ENCODE results near the gene STRAP.
"Not testable (repeated sequence)": the region's sequence is repeated elsewhere in the genome, so short reads cannot be mapped to it uniquely, and the experiment has no call there.

The STRAP gene

GRCh38 chr12:15899282-15899870 lies 17.2 kb downstream of the STRAP start:
- no peaks in the 10 kb centered on the region for H3K4me1 ChIP-seq (ENCODE audit: control insufficient read depth, low read depth, low read length)
- H3K9me3 ChIP-seq (ENCODE audit: control insufficient read depth, low read depth, low read length), result no peaks in the 10 kb centered on the region
- H3K27me3 ChIP-seq (ENCODE audit: control insufficient read depth, insufficient read depth, low read length), result no peaks in the 10 kb centered on the region
- no peak overlapping the region for H3K27ac ChIP-seq (ENCODE audit: low read length)
- no peak overlapping the region for H3K4me3 ChIP-seq (ENCODE audit: low read length)
- H3K36me3 ChIP-seq (ENCODE audit: control insufficient read depth, low read depth, low read length), result peaks cover 91% of the 10 kb centered on the region
- H3K9ac ChIP-seq (ENCODE audit: low read length), result no peak overlapping the region

- no peaks in the 10 kb centered on the region for H3K27me3 ChIP-seq (ENCODE audit: control insufficient read depth, insufficient read depth, low read length)
- no peaks in the 10 kb centered on the region for H3K4me1 ChIP-seq (ENCODE audit: control insufficient read depth, low read depth, low read length)
- H3K4me3 ChIP-seq (ENCODE audit: low read length), result no peak overlapping the region
- peaks cover 49% of the 10 kb centered on the region for H3K36me3 ChIP-seq (ENCODE audit: control insufficient read depth, low read depth, low read length)
- H3K9ac ChIP-seq (ENCODE audit: low read length), result no peak overlapping the region
- H3K27ac ChIP-seq (ENCODE audit: low read length), result no peak overlapping the region
- H3K9me3 ChIP-seq (ENCODE audit: control insufficient read depth, low read depth, low read length), result no peaks in the 10 kb centered on the region
Observed at GRCh38 chr12:15904378-15904920, 22.3 kb downstream of the STRAP start.

- Histone ChIP-seq H3K27me3 (ENCODE audit: control insufficient read depth, insufficient read depth, low read length) (peaks cover 10% of the 10 kb centered on the region), H3K36me3 (ENCODE audit: control insufficient read depth, low read depth, low read length) (no peaks in the 10 kb centered on the region), H3K9ac (ENCODE audit: low read length) (peak overlapping the region; percentile 97), H3K4me3 (ENCODE audit: low read length) (peak overlapping the region; percentile 96), H3K4me1 (ENCODE audit: control insufficient read depth, low read depth, low read length) (peaks cover 15% of the 10 kb centered on the region), H3K27ac (ENCODE audit: low read length) (no peak overlapping the region), H3K9me3 (ENCODE audit: control insufficient read depth, low read depth, low read length) (no peaks in the 10 kb centered on the region)
Observed at GRCh38 chr12:15910468-15910863, 28.3 kb downstream of the STRAP start.

DNA sequence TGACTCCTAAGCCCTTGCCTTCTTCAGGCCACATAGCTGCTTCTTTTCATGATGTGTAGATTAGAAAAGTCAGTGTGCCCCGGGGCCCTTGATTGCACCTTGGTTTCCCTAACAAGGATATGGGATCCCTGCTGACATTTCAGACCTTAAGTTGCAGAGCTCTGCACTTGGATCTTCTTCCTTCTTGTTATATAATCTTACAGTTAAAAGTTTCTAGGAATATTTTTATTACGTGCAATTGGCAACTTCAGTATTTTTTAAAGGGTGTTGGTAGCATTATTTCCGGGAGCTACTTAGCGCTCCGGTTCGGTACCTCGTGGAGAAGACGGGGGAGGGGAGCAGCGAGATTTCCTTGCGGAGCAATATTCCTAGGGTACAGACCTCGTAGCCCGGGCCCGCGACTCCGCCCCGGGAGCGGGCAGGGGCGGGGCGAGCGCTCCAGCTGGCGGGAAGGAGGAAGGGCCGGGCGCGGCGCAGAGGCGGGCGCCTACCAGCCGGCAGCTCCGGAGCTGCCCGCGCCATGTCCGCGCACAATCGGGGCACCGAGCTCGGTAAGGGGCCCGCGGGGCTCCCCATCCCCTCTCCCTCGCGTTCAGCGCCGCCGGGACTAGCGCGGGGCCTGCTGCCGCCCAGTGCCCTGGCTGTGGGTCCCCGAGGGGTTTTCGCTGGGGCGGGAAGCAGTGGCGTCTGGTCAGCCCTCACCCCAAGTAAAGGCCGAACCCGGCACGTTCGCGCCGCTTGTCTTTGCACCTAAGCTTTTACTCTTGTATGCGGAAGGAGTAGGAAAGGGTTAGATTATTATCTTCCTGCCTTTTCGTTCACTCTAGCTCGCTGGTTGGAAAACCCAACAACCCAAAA lies 28.9 kb downstream of the STRAP start, which contains the start of gene DERA:
TSS of gene DERA (plus strand) at position 469 of the 858 bp plus-strand sequence. CDS start at position 521, 52 bp downstream.
- peak within 1 kb of the TSS; percentile 76 for H3K27ac ChIP-seq (ENCODE audit: low read length)
- peak within 1 kb of the TSS; percentile 96 for H3K4me3 ChIP-seq (ENCODE audit: low read length)
- H3K9ac ChIP-seq (ENCODE audit: low read length), result peak within 1 kb of the TSS; percentile 97
- H3K27me3 ChIP-seq (ENCODE audit: control insufficient read depth, insufficient read depth, low read length), result peaks cover 10% of the 10 kb centered on the region
- no peaks in the 10 kb centered on the region for H3K36me3 ChIP-seq (ENCODE audit: control insufficient read depth, low read depth, low read length)
- peaks cover 15% of the 10 kb centered on the region for H3K4me1 ChIP-seq (ENCODE audit: control insufficient read depth, low read depth, low read length)
- H3K9me3 ChIP-seq (ENCODE audit: control insufficient read depth, low read depth, low read length), result no peaks in the 10 kb centered on the region

- not testable (repeated sequence) for H3K9me3 ChIP-seq (ENCODE audit: control insufficient read depth, low read depth, low read length); H3K36me3 ChIP-seq (ENCODE audit: control insufficient read depth, low read depth, low read length)
- Histone ChIP-seq H3K9ac (ENCODE audit: low read length) (peak overlapping the region; percentile 97), H3K4me3 (ENCODE audit: low read length) (peak overlapping the region; percentile 96), H3K27me3 (ENCODE audit: control insufficient read depth, insufficient read depth, low read length) (peaks cover 10% of the 10 kb centered on the region), H3K27ac (ENCODE audit: low read length) (peak overlapping the region; percentile 76), H3K4me1 (ENCODE audit: control insufficient read depth, low read depth, low read length) (peaks cover 15% of the 10 kb centered on the region)
Observed at GRCh38 chr12:15911931-15912330, 29.7 kb downstream of the STRAP start.

DNA sequence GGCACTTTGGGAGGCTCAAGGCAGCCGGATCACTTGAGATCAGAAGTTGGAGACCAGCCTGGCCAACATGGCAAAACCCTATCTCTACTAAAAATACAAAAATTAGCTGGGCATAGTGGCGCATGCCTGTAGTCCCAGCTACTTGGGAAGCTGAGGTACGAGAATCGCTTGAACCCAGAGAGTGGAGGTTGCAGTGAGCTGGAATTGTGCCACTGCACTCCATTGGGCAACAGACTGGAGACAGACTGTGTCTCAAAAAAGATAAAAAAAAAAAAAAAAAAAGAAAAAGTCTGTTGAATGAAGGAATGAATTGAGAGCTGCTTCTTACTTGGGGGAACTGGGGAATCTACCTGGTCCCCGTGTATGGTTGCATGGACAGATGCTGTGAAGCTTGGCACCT lies 31.9 kb downstream of the STRAP start:
- H3K4me3 ChIP-seq (ENCODE audit: low read length); H3K36me3 ChIP-seq (ENCODE audit: control insufficient read depth, low read depth, low read length); H3K9ac ChIP-seq (ENCODE audit: low read length); H3K27ac ChIP-seq (ENCODE audit: low read length); H3K9me3 ChIP-seq (ENCODE audit: control insufficient read depth, low read depth, low read length): not testable (repeated sequence)
- H3K4me1 ChIP-seq (ENCODE audit: control insufficient read depth, low read depth, low read length), result peaks cover 15% of the 10 kb centered on the region
- peaks cover 10% of the 10 kb centered on the region for H3K27me3 ChIP-seq (ENCODE audit: control insufficient read depth, insufficient read depth, low read length)

- H3K4me3 ChIP-seq (ENCODE audit: low read length), result no peak overlapping the region
- H3K27ac ChIP-seq (ENCODE audit: low read length), result no peak overlapping the region
- H3K9me3 ChIP-seq (ENCODE audit: control insufficient read depth, low read depth, low read length), result no peaks in the 10 kb centered on the region
- H3K27me3 ChIP-seq (ENCODE audit: control insufficient read depth, insufficient read depth, low read length), result no peaks in the 10 kb centered on the region
- H3K9ac ChIP-seq (ENCODE audit: low read length), result no peak overlapping the region
- H3K4me1 ChIP-seq (ENCODE audit: control insufficient read depth, low read depth, low read length), result no peaks in the 10 kb centered on the region
- H3K36me3 ChIP-seq (ENCODE audit: control insufficient read depth, low read depth, low read length), result no peaks in the 10 kb centered on the region
Observed at GRCh38 chr12:15918066-15918465, 35.9 kb downstream of the STRAP start.

DNA sequence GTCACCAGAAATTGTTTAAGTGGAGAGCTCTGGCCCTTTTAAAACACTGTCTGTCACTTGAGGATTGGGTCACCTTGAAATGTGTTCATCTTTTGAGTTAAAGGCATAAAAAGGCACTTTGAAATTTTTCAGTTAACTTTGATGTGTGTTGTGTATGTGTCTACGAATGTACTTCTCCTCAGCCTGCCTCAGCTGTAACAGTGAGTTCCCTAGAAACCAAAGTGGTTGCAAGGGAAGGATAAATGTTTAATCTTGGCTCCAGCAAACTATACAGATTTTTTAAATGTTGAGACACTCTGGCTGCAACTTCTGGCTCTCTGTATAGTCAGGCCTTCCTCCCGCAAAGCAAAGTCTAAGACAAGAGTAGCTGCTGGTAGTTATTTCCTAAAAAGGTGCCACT lies 37.2 kb downstream of the STRAP start:
- H3K27me3 ChIP-seq (ENCODE audit: control insufficient read depth, insufficient read depth, low read length), result no peaks in the 10 kb centered on the region
- H3K9ac ChIP-seq (ENCODE audit: low read length), result no peak overlapping the region
- H3K4me3 ChIP-seq (ENCODE audit: low read length), result no peak overlapping the region
- no peaks in the 10 kb centered on the region for H3K9me3 ChIP-seq (ENCODE audit: control insufficient read depth, low read depth, low read length)
- H3K4me1 ChIP-seq (ENCODE audit: control insufficient read depth, low read depth, low read length), result no peaks in the 10 kb centered on the region
- no peak overlapping the region for H3K27ac ChIP-seq (ENCODE audit: low read length)
- no peaks in the 10 kb centered on the region for H3K36me3 ChIP-seq (ENCODE audit: control insufficient read depth, low read depth, low read length)

GRCh38 chr12:15924956-15925355 lies 42.8 kb downstream of the STRAP start:
- H3K36me3 ChIP-seq (ENCODE audit: control insufficient read depth, low read depth, low read length), result no peaks in the 10 kb centered on the region
- no peaks in the 10 kb centered on the region for H3K9me3 ChIP-seq (ENCODE audit: control insufficient read depth, low read depth, low read length)
- H3K9ac ChIP-seq (ENCODE audit: low read length), result no peak overlapping the region
- peaks cover 15% of the 10 kb centered on the region for H3K4me1 ChIP-seq (ENCODE audit: control insufficient read depth, low read depth, low read length)
- H3K27ac ChIP-seq (ENCODE audit: low read length), result no peak overlapping the region
- no peak overlapping the region for H3K4me3 ChIP-seq (ENCODE audit: low read length)
- H3K27me3 ChIP-seq (ENCODE audit: control insufficient read depth, insufficient read depth, low read length), result no peaks in the 10 kb centered on the region

GRCh38 chr12:15928346-15928745 lies 46.2 kb downstream of the STRAP start:
- Histone ChIP-seq H3K27ac (ENCODE audit: low read length) (no peak overlapping the region), H3K27me3 (ENCODE audit: control insufficient read depth, insufficient read depth, low read length) (no peaks in the 10 kb centered on the region), H3K4me3 (ENCODE audit: low read length) (no peak overlapping the region), H3K36me3 (ENCODE audit: control insufficient read depth, low read depth, low read length) (no peaks in the 10 kb centered on the region), H3K4me1 (ENCODE audit: control insufficient read depth, low read depth, low read length) (peaks cover 20% of the 10 kb centered on the region), H3K9me3 (ENCODE audit: control insufficient read depth, low read depth, low read length) (no peaks in the 10 kb centered on the region), H3K9ac (ENCODE audit: low read length) (no peak overlapping the region)

- Histone ChIP-seq H3K27ac (ENCODE audit: low read length) (no peak overlapping the region), H3K36me3 (ENCODE audit: control insufficient read depth, low read depth, low read length) (no peaks in the 10 kb centered on the region), H3K4me1 (ENCODE audit: control insufficient read depth, low read depth, low read length) (peaks cover 20% of the 10 kb centered on the region), H3K27me3 (ENCODE audit: control insufficient read depth, insufficient read depth, low read length) (no peaks in the 10 kb centered on the region), H3K4me3 (ENCODE audit: low read length) (peak overlapping the region; percentile 6), H3K9ac (ENCODE audit: low read length) (no peak overlapping the region), H3K9me3 (ENCODE audit: control insufficient read depth, low read depth, low read length) (no peaks in the 10 kb centered on the region)
Observed at GRCh38 chr12:15928870-15929571, 46.8 kb downstream of the STRAP start.

Measured in iPS-18a (cell line).